ENCODE results near the gene WDR91.

GRCh38 chr7:135143885-135144668 is 67.2 kb downstream of the WDR91 start:
- TF ChIP-seq POLR2AphosphoS5 (IDR thresholded peaks at IDR 0.05; ENCODE audit: low read depth, low read length), result no peak
- TF ChIP-seq CBX3 (IDR thresholded peaks at IDR 0.05; ENCODE audit: low read depth), result no peak
- no peak for TF ChIP-seq MAX (IDR thresholded peaks at IDR 0.05)
- TF ChIP-seq CTCF (IDR thresholded peaks at IDR 0.05 in 2 of 3, conservative IDR thresholded peaks at IDR 0.05 in 1 of 3; ENCODE audit: borderline replicate concordance in 1 of 3, insufficient read depth in 1 of 3, low read depth in 2 of 3, low read length in 2 of 3), result no peak
- TF ChIP-seq POLR2A (IDR thresholded peaks at IDR 0.05; ENCODE audit: borderline replicate concordance, extremely low read depth, insufficient read depth, insufficient read length), result no peak
- TF ChIP-seq EZH2 (IDR thresholded peaks at IDR 0.05), result no peak
- TF ChIP-seq EZH2phosphoT487 (IDR thresholded peaks at IDR 0.05; ENCODE audit: borderline replicate concordance), result no peak
